HepG2 (cell line): Measurements from ENCODE around the gene ZAR1L. TPM values are rescaled to one million over a fixed set of nuclear protein-coding genes. Genes with fewer than 3 reads are reported as not detected.

Experiments used
- CCDC6 ChIP-seq: sonication (generic); formaldehyde crosslinking; IDR thresholded peaks from 2 replicates; pipeline ENCODE4 v1.8.1; 2022; ENCODE audit warnings: mild to moderate bottlenecking, missing genetic modification reagents, moderate library complexity
- ELF1 ChIP-seq: sonication (generic); formaldehyde crosslinking; IDR thresholded peaks from 2 replicates; pipeline ENCODE4 v1.4.0; 2020; ENCODE audit warnings: missing genetic modification reagents
- ETV6 ChIP-seq: sonication (generic); formaldehyde crosslinking; conservative IDR thresholded peaks from 2 replicates; pipeline ENCODE4 v1.4.0; 2020; ENCODE audit warnings: missing genetic modification reagents
- IKZF1 ChIP-seq: fragments of 450-650 bp; IDR thresholded peaks from 2 replicates; pipeline ENCODE4 v1.7.1; 2016
- ISX ChIP-seq: sonication (generic); formaldehyde crosslinking; conservative IDR thresholded peaks from 2 replicates; pipeline ENCODE4 v1.5.0; 2020; ENCODE audit warnings: missing genetic modification reagents
- KAT7 ChIP-seq: IDR thresholded peaks from 2 replicates; pipeline ENCODE4 v1.6.1; 2018; ENCODE audit warnings: borderline replicate concordance, missing compliant biosample characterization
- KAT8 ChIP-seq: IDR thresholded peaks from 2 replicates; pipeline ENCODE4 v1.6.1; 2016; ENCODE audit warnings: missing genetic modification reagents, missing compliant biosample characterization
- MED13 ChIP-seq: sonication (generic); formaldehyde crosslinking; IDR thresholded peaks from 2 replicates; pipeline ENCODE4 v1.5.0; 2020; ENCODE audit warnings: missing genetic modification reagents
- NCOA2 ChIP-seq: sonication (generic); formaldehyde crosslinking; IDR thresholded peaks from 2 replicates; pipeline ENCODE4 v1.8.0; 2022; ENCODE audit warnings: inconsistent platforms
- RBAK ChIP-seq: sonication (generic); formaldehyde crosslinking; IDR thresholded peaks from 2 replicates; pipeline ENCODE4 v1.5.1; 2020; ENCODE audit warnings: mild to moderate bottlenecking, missing genetic modification reagents
- TIGD3 ChIP-seq: sonication (generic); formaldehyde crosslinking; IDR thresholded peaks from 2 replicates; pipeline ENCODE4 v1.5.1; 2020; ENCODE audit warnings: mild to moderate bottlenecking, missing genetic modification reagents, borderline replicate concordance
- U2AF1 ChIP-seq: fragments of 200-400 bp; formaldehyde crosslinking; optimal IDR thresholded peaks from 2 replicates; pipeline ENCODE3; 2017; ENCODE audit warnings: mild to moderate bottlenecking, low read depth, low read length
- YY1 ChIP-seq: IDR thresholded peaks from 2 replicates; pipeline ENCODE4 v1.6.1; 2011; ENCODE audit warnings: low read length, low read depth, moderate library complexity, mild to moderate bottlenecking; ENCODE audit not compliant: insufficient read depth, insufficient replicate concordance
- ZBTB7B ChIP-seq: sonication (generic); formaldehyde crosslinking; IDR thresholded peaks from 2 replicates; pipeline ENCODE4 v1.4.0; 2020; ENCODE audit warnings: missing genetic modification reagents
- ZNF782 ChIP-seq: sonication (generic); formaldehyde crosslinking; IDR thresholded peaks from 2 replicates; pipeline ENCODE4 v1.4.0; 2020; ENCODE audit warnings: missing genetic modification reagents, mild to moderate bottlenecking, borderline replicate concordance
- polyA plus RNA-seq, 8 experiments: library from polyadenylated mRNA; depleted of rRNA in 3 of 8; stranded (reverse) in 7 of 8; unstranded in 1 of 8; fragments of >200 nt; fragmentation: Illumina TruSeq in 4 of 8; extraction: Trizol in 4 of 8; gene quantifications; 2 replicates each; pipeline versions ENCODE4 v1.2.1 to v1.2.3, GENCODE V29; 2011 to 2016; ENCODE audit warnings: low read depth in 4 of 8, missing spikeins in 1 of 8, mixed read lengths in 1 of 8; ENCODE audit not compliant: insufficient read depth in 1 of 8
- total RNA-seq, 5 experiments: library from RNA; depleted of rRNA; stranded (reverse); fragments of >200 nt; fragmentation: Illumina TruSeq; extraction: Trizol; gene quantifications; 2 replicates each; pipeline ENCODE4 v1.2.3, GENCODE V29; 2016; ENCODE audit warnings: low read depth in 1 of 5
- TF ChIP-seq, protein P1 (sequence below): sonication (generic); formaldehyde crosslinking; IDR thresholded peaks from 2 replicates; pipeline ENCODE4 v1.4.0; 2020; ENCODE audit warnings: missing genetic modification reagents
- TF ChIP-seq, protein P2 (sequence below): sonication (generic); formaldehyde crosslinking; IDR thresholded peaks from 2 replicates; pipeline ENCODE4 v1.4.0; 2020; ENCODE audit warnings: mild to moderate bottlenecking, missing genetic modification reagents
- TF ChIP-seq, protein P3 (sequence below): sonication (generic); formaldehyde crosslinking; IDR thresholded peaks from 2 replicates; pipeline ENCODE4 v1.5.0; 2020; ENCODE audit warnings: missing genetic modification reagents
- TF ChIP-seq, protein P4 (sequence below): sonication (generic); formaldehyde crosslinking; IDR thresholded peaks from 2 replicates; pipeline ENCODE4 v1.4.0; 2020; ENCODE audit warnings: missing genetic modification reagents

The ZAR1L gene
- total and polyA plus RNA-seq, 2 of the 13 experiments (the other 11 are each of a cell fraction or from before 2014, with no cell fraction given): 0.09 TPM; not detected in 1

GRCh38 chr13:32315238-32316027 is at the start of gene ZAR1L, which contains the start of gene BRCA2 (continued):
- TF ChIP-seq U2AF1 (no peak), TIGD3 (CRISPR knock-in tag) (no peak), ETV6 (CRISPR knock-in tag) (no peak), ZBTB7B (CRISPR knock-in tag) (0 out of 2 replicates have a peak, but pooled peaks have one; percentile 23), ISX (CRISPR knock-in tag) (no peak), RBAK (CRISPR knock-in tag) (no peak), CCDC6 (CRISPR knock-in tag) (peak; percentile 63; the same call in 1 of the 2 replicates), MED13 (CRISPR knock-in tag) (peak; percentile 64; the same call in 1 of the 2 replicates), ELF1 (CRISPR knock-in tag) (peak; percentile 100), YY1 (no peak), IKZF1 (no peak), KAT7 (peak; percentile 48; the same call in 1 of the 2 replicates), ZNF782 (CRISPR knock-in tag) (no peak), KAT8 (CRISPR knock-in tag) (peak; percentile 97), NCOA2 (CRISPR knock-in tag) (no peak)
- TF ChIP-seq, protein P1, sequence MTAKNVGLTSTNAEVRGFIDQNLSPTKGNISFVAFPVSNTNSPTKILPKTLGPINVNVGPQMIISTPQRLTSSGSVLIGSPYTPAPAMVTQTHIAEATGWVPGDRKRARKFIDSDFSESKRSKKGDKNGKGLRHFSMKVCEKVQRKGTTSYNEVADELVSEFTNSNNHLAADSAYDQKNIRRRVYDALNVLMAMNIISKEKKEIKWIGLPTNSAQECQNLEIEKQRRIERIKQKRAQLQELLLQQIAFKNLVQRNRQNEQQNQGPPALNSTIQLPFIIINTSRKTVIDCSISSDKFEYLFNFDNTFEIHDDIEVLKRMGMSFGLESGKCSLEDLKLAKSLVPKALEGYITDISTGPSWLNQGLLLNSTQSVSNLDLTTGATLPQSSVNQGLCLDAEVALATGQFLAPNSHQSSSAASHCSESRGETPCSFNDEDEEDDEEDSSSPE (CRISPR knock-in tag): peak; percentile 98
- TF ChIP-seq, protein P2, sequence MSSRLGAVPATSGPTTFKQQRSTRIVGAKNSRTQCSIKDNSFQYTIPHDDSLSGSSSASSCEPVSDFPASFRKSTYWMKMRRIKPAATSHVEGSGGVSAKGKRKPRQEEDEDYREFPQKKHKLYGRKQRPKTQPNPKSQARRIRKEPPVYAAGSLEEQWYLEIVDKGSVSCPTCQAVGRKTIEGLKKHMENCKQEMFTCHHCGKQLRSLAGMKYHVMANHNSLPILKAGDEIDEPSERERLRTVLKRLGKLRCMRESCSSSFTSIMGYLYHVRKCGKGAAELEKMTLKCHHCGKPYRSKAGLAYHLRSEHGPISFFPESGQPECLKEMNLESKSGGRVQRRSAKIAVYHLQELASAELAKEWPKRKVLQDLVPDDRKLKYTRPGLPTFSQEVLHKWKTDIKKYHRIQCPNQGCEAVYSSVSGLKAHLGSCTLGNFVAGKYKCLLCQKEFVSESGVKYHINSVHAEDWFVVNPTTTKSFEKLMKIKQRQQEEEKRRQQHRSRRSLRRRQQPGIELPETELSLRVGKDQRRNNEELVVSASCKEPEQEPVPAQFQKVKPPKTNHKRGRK (CRISPR knock-in tag): no peak
- TF ChIP-seq, protein P3, sequence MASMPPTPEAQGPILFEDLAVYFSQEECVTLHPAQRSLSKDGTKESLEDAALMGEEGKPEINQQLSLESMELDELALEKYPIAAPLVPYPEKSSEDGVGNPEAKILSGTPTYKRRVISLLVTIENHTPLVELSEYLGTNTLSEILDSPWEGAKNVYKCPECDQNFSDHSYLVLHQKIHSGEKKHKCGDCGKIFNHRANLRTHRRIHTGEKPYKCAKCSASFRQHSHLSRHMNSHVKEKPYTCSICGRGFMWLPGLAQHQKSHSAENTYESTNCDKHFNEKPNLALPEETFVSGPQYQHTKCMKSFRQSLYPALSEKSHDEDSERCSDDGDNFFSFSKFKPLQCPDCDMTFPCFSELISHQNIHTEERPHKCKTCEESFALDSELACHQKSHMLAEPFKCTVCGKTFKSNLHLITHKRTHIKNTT (CRISPR knock-in tag): no peak
- TF ChIP-seq, protein P4, sequence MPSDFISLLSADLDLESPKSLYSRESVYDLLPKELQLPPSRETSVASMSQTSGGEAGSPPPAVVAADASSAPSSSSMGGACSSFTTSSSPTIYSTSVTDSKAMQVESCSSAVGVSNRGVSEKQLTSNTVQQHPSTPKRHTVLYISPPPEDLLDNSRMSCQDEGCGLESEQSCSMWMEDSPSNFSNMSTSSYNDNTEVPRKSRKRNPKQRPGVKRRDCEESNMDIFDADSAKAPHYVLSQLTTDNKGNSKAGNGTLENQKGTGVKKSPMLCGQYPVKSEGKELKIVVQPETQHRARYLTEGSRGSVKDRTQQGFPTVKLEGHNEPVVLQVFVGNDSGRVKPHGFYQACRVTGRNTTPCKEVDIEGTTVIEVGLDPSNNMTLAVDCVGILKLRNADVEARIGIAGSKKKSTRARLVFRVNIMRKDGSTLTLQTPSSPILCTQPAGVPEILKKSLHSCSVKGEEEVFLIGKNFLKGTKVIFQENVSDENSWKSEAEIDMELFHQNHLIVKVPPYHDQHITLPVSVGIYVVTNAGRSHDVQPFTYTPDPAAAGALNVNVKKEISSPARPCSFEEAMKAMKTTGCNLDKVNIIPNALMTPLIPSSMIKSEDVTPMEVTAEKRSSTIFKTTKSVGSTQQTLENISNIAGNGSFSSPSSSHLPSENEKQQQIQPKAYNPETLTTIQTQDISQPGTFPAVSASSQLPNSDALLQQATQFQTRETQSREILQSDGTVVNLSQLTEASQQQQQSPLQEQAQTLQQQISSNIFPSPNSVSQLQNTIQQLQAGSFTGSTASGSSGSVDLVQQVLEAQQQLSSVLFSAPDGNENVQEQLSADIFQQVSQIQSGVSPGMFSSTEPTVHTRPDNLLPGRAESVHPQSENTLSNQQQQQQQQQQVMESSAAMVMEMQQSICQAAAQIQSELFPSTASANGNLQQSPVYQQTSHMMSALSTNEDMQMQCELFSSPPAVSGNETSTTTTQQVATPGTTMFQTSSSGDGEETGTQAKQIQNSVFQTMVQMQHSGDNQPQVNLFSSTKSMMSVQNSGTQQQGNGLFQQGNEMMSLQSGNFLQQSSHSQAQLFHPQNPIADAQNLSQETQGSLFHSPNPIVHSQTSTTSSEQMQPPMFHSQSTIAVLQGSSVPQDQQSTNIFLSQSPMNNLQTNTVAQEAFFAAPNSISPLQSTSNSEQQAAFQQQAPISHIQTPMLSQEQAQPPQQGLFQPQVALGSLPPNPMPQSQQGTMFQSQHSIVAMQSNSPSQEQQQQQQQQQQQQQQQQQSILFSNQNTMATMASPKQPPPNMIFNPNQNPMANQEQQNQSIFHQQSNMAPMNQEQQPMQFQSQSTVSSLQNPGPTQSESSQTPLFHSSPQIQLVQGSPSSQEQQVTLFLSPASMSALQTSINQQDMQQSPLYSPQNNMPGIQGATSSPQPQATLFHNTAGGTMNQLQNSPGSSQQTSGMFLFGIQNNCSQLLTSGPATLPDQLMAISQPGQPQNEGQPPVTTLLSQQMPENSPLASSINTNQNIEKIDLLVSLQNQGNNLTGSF (CRISPR knock-in tag): no peak
